ENCODE measurements around the gene DMRT3. TPM values are rescaled to one million over a fixed set of nuclear protein-coding genes. Genes with fewer than 3 reads are reported as not detected.

DMRT3 gene
- total and polyA plus RNA-seq, 2 of the 8 experiments (the other 6 are each of a cell fraction or from before 2014, with no cell fraction given): not detected

- H3K36me3 ChIP-seq (ENCODE audit: control insufficient read depth in 2 of 4, insufficient read depth in 4 of 4, low read length in 3 of 4): peaks cover 0 to 10% (median 0%) of the 10 kb centered on the region in 4 experiments; a peak in 1 of 8 replicates
- H4K8ac ChIP-seq (ENCODE audit: extremely low read depth, insufficient read depth, low read length): no peak overlapping the region
- ChIA-PET CTCF (ENCODE audit: partially characterized antibody) (interaction anchor here (1.0 to 2.1 kb wide), 7 partner anchors 18 to 76 kb away, joined by 3 to 8 read pairs (median 4); no protein-coding TSS in a partner anchor), POLR2A (ENCODE audit: partially characterized antibody) (interaction anchor here (1.6 kb wide), 1 partner anchor 8 kb away, joined by 6 read pairs; no protein-coding TSS in a partner anchor)
- peak overlapping the region; percentile 84 to 92 for H3K4me2 ChIP-seq (ENCODE audit: insufficient read depth in 1 of 2, low read depth in 2 of 2, low read length in 2 of 2)
- no peak overlapping the region for H2AFZ ChIP-seq (ENCODE audit: low read length)
- peaks cover 22% of the 10 kb centered on the region; the same call in 1 of the 2 replicates for H3K23me2 ChIP-seq (ENCODE audit: low read depth, low read length)
- 0 out of 2 replicates have a peak overlapping the region, but pooled peaks have one; percentile 87 for H2BK12ac ChIP-seq (ENCODE audit: low read depth, low read length)
- no peaks in the 10 kb centered on the region for H3K9me3 ChIP-seq (ENCODE audit: insufficient read depth in 2 of 2, low read depth in 1 of 2, low read length in 1 of 2)
- no peak overlapping the region for H3K23ac ChIP-seq (ENCODE audit: insufficient read length)
- no peak overlapping the region for H2BK20ac ChIP-seq (ENCODE audit: low read length)
- peak overlapping the region; percentile 7; the same call in 1 of the 2 replicates for H2AK5ac ChIP-seq (ENCODE audit: low read depth, low read length)
- H4K20me1 ChIP-seq (replicated peaks in 1 of 2; ENCODE audit: control insufficient read depth in 1 of 2, insufficient read depth in 2 of 2, low read length in 2 of 2): peaks cover 13 to 28% of the 10 kb centered on the region in 2 experiments
- H2BK120ac ChIP-seq (replicated peaks; ENCODE audit: low read depth, low read length): no peak overlapping the region
- 10% methylated on average over 17 of the region's 17 CpGs; no CpG with 5 or more reads in 1 of the 2 experiments for WGBS, 2 experiments (ENCODE audit: extremely low coverage in 1 of 2, insufficient coverage in 1 of 2, insufficient read length in 1 of 2, insufficient replicate concordance in 2 of 2, low coverage in 1 of 2, low lambda C conversion rate in 2 of 2, missing lambda C conversion rate in 1 of 2)
- H3K4me3 ChIP-seq (ENCODE audit: extremely low read depth in 1 of 4, insufficient read depth in 2 of 4, low read depth in 3 of 4, low read length in 4 of 4): peak overlapping the region in 1 of 4 experiments; percentile 70; a peak in 4 of 8 replicates
- H3K79me2 ChIP-seq (ENCODE audit: control insufficient read depth in 1 of 2, insufficient read depth in 2 of 2, low read length in 2 of 2): no peaks in the 10 kb centered on the region
- H4K91ac ChIP-seq (replicated peaks; ENCODE audit: insufficient read length, low read length): no peak overlapping the region
- H2BK5ac ChIP-seq (ENCODE audit: low read depth, low read length): no peak overlapping the region
- H3K56ac ChIP-seq (replicated peaks; ENCODE audit: insufficient read length, low read depth, low read length): no peak overlapping the region
- TF ChIP-seq SUZ12 (IDR thresholded peaks at IDR 0.05; ENCODE audit: low read length) (peak; percentile 79), MAFK (IDR thresholded peaks at IDR 0.05; ENCODE audit: low read depth, low read length) (no peak), RNF2 (IDR thresholded peaks at IDR 0.05; ENCODE audit: borderline replicate concordance, low read depth, low read length, missing control alignments, poor library complexity, severe bottlenecking) (peak; percentile 81), EZH2 (IDR thresholded peaks at IDR 0.05; ENCODE audit: low read depth, low read length, severe bottlenecking) (peak; percentile 91)
- H3K9ac ChIP-seq (replicated peaks in 1 of 4; ENCODE audit: extremely low read depth in 1 of 4, low read depth in 3 of 4, low read length in 3 of 4): no peak overlapping the region
- H3K18ac ChIP-seq (ENCODE audit: extremely low read depth, low read length): no peak overlapping the region
- FAIRE-seq: no peak
- peaks cover 85 to 97% (median 91%) of the 10 kb centered on the region in 4 experiments for H3K27me3 ChIP-seq (replicated peaks in 1 of 4; ENCODE audit: control insufficient read depth in 3 of 4, extremely low read depth in 1 of 4, insufficient read depth in 3 of 4, low read length in 3 of 4)
- H3K4me1 ChIP-seq (replicated peaks in 1 of 4; ENCODE audit: control insufficient read depth in 3 of 4, insufficient read depth in 4 of 4, low read length in 3 of 4): peaks cover 19 to 41% (median 26%) of the 10 kb centered on the region in 4 experiments
- H3K27ac ChIP-seq (ENCODE audit: low read depth, low read length): no peak overlapping the region
- DNase-seq (ENCODE audit: low read depth in 1 of 2, low spot score in 2 of 2): no peak
- H3K4ac ChIP-seq (replicated peaks; ENCODE audit: insufficient read length, low read depth, low read length): no peak overlapping the region
- H3K14ac ChIP-seq (ENCODE audit: insufficient read length): no peak overlapping the region
- no peak overlapping the region for H2BK15ac ChIP-seq (ENCODE audit: low read length)
- no peaks in the 10 kb centered on the region for H3K79me1 ChIP-seq (ENCODE audit: low read depth, low read length)
- no peak overlapping the region for H4K5ac ChIP-seq (ENCODE audit: insufficient read length, low read depth, low read length)
Measured at GRCh38 chr9:973295-973834, 3.1 kb upstream of the DMRT3 start.
